K562 (cell line): Measurements from ENCODE around the gene ASF1B. TPM values are rescaled to one million over a fixed set of nuclear protein-coding genes. Genes with fewer than 3 reads are reported as not detected.

ENCODE experiments used
- ADNP ChIP-seq: fragments of 200-800 bp; sonication (Bioruptor generic); IDR thresholded peaks from 2 replicates; pipeline ENCODE4 v1.6.1; 2016; ENCODE audit warnings: missing genetic modification characterization, missing compliant biosample characterization
- ATF7 ChIP-seq: fragments of 450-650 bp; IDR thresholded peaks from 2 replicates; pipeline ENCODE4 v1.7.1; 2014; ENCODE audit warnings: mild to moderate bottlenecking, moderate library complexity
- EP400 ChIP-seq: fragments of 450-650 bp; IDR thresholded peaks from 2 replicates; pipeline ENCODE4 v1.6.1; 2017; ENCODE audit warnings: antibody characterized with exemption, mild to moderate bottlenecking, moderate library complexity
- ESRRA ChIP-seq: fragments of 450-650 bp; IDR thresholded peaks from 2 replicates; pipeline ENCODE4 v1.6.1; 2014; ENCODE audit warnings: low read depth, mild to moderate bottlenecking, moderate library complexity, borderline replicate concordance
- HDAC1 ChIP-seq, 2 experiments: fragments of 450-650 bp; IDR thresholded peaks; 2 replicates each; pipeline ENCODE4 v1.6.1; 2016 to 2017; ENCODE audit warnings: inconsistent platforms in 1 of 2, mild to moderate bottlenecking in 1 of 2, moderate library complexity in 1 of 2
- ILK ChIP-seq: fragments of 450-650 bp; IDR thresholded peaks from 2 replicates; pipeline ENCODE4 v1.6.1; 2016; ENCODE audit warnings: missing genetic modification characterization, low read depth, mild to moderate bottlenecking, missing compliant biosample characterization, moderate library complexity, borderline replicate concordance
- IRF2 ChIP-seq: sonication (generic); formaldehyde crosslinking; IDR thresholded peaks from 2 replicates; pipeline ENCODE4 v1.8.1; 2022; ENCODE audit warnings: mild to moderate bottlenecking, missing genetic modification reagents
- KDM1A ChIP-seq, 2 experiments: fragments of 450-650 bp; IDR thresholded peaks; 2 replicates each; pipeline ENCODE4 v1.6.1; 2016; ENCODE audit warnings: mild to moderate bottlenecking in 2 of 2
- L3MBTL2 ChIP-seq: fragments of 450-650 bp; IDR thresholded peaks from 2 replicates; pipeline ENCODE4 v1.6.1; 2016; ENCODE audit warnings: mild to moderate bottlenecking, moderate library complexity
- MEF2D ChIP-seq: conservative IDR thresholded peaks from 2 replicates; pipeline ENCODE4 v1.6.1; 2016; ENCODE audit warnings: low read depth, missing genetic modification characterization, missing compliant biosample characterization
- MEIS2 ChIP-seq: fragments of 450-650 bp; IDR thresholded peaks from 2 replicates; pipeline ENCODE4 v1.6.1; 2014; ENCODE audit warnings: mild to moderate bottlenecking; ENCODE audit not compliant: partially characterized antibody
- MTA3 ChIP-seq: fragments of 450-650 bp; formaldehyde crosslinking; IDR thresholded peaks from 2 replicates; pipeline ENCODE4 v1.6.1; 2017; ENCODE audit warnings: mild to moderate bottlenecking, borderline replicate concordance
- MYC ChIP-seq, 2 experiments: fragments of 250-450 bp in 1 of 2; sonication (Bioruptor Pico) in 1 of 2; IDR thresholded peaks; 2 replicates each; pipeline versions ENCODE4 v1.5.1 to v1.6.1; 2012 to 2021; ENCODE audit warnings: low read depth in 2 of 2, borderline replicate concordance in 1 of 2, improper control_type of control experiment in 1 of 2, low read length in 1 of 2, mild to moderate bottlenecking in 1 of 2, moderate library complexity in 1 of 2
- NEUROD1 ChIP-seq: fragments of 150-350 bp; IDR thresholded peaks from 2 replicates; pipeline ENCODE4 v1.6.1; 2014; ENCODE audit warnings: borderline replicate concordance, low read length, low read depth; ENCODE audit not compliant: partially characterized antibody
- NRF1 ChIP-seq, 2 experiments: fragments of 450-650 bp; IDR thresholded peaks in 1 of 2; conservative IDR thresholded peaks in 1 of 2; 2 replicates each; pipeline ENCODE4 v1.6.1; 2014; ENCODE audit warnings: mild to moderate bottlenecking in 2 of 2
- PML ChIP-seq: IDR thresholded peaks from 2 replicates; pipeline ENCODE4 v1.6.1; 2012; ENCODE audit warnings: low read length, inconsistent platforms
- PTTG1 ChIP-seq: fragments of 450-650 bp; IDR thresholded peaks from 2 replicates; pipeline ENCODE4 v1.6.1; 2016; ENCODE audit warnings: low read depth, mild to moderate bottlenecking, missing genetic modification characterization, missing compliant biosample characterization
- RBM25 ChIP-seq: fragments of 200-400 bp; formaldehyde crosslinking; IDR thresholded peaks from 2 replicates; pipeline ENCODE4 v1.6.1; 2018; ENCODE audit warnings: low read length, low read depth, moderate library complexity; ENCODE audit not compliant: severe bottlenecking
- SIN3A ChIP-seq, 2 experiments: fragments of 150-350 bp in 1 of 2; IDR thresholded peaks; 2 replicates each; pipeline ENCODE4 v1.6.1; 2011 to 2016; ENCODE audit warnings: borderline replicate concordance in 2 of 2, low read depth in 2 of 2, low read length in 2 of 2, mild to moderate bottlenecking in 2 of 2, moderate library complexity in 2 of 2; ENCODE audit not compliant: control insufficient read depth in 1 of 2
- SMAD4 ChIP-seq: fragments of 250-450 bp; sonication (Bioruptor Pico); conservative IDR thresholded peaks from 2 replicates; pipeline ENCODE4 v1.8.0; 2021; ENCODE audit warnings: inconsistent platforms, mild to moderate bottlenecking, moderate library complexity
- ZBTB33 ChIP-seq: sonication (generic); formaldehyde crosslinking; IDR thresholded peaks from 2 replicates; pipeline ENCODE4 v1.8.1; 2023; ENCODE audit warnings: mild to moderate bottlenecking, missing genetic modification reagents
- ZNF124 ChIP-seq: sonication (generic); formaldehyde crosslinking; IDR thresholded peaks from 2 replicates; pipeline ENCODE4 v1.8.1; 2022; ENCODE audit warnings: missing genetic modification reagents
- ZNF316 ChIP-seq: fragments of 450-650 bp; IDR thresholded peaks from 2 replicates; pipeline ENCODE4 v1.6.1; 2016
- polyA plus RNA-seq, 8 experiments: library from polyadenylated mRNA; depleted of rRNA in 4 of 8; stranded (reverse) in 5 of 8; unstranded in 3 of 8; fragments of >200 nt; fragmentation: Nextera tagmentation in 2 of 8; fragmentation: Illumina TruSeq in 1 of 8; extraction: Ambion mirVana in 2 of 8; extraction: Trizol in 1 of 8; gene quantifications; 2 replicates each; pipeline versions ENCODE4 v1.2.1 to v1.2.3, GENCODE V29; 2011 to 2014; ENCODE audit warnings: inconsistent platforms in 1 of 8, missing spikeins in 1 of 8
- total RNA-seq, 7 experiments: library from RNA; depleted of rRNA in 6 of 7; stranded (reverse); fragments of >200 nt in 6 of 7; fragmentation: Illumina TruSeq in 2 of 7; extraction: Trizol in 2 of 7; gene quantifications; 2 replicates each; pipeline versions ENCODE4 v1.2.1 to v1.2.3, GENCODE V29; 2011 to 2021; ENCODE audit warnings: low replicate concordance in 1 of 7

ASF1B gene
- total and polyA plus RNA-seq, 9 of the 15 experiments (the other 6 are each of a cell fraction or from before 2014, with no cell fraction given): 6.0 to 69.4 (median 53.3) TPM

DNA sequence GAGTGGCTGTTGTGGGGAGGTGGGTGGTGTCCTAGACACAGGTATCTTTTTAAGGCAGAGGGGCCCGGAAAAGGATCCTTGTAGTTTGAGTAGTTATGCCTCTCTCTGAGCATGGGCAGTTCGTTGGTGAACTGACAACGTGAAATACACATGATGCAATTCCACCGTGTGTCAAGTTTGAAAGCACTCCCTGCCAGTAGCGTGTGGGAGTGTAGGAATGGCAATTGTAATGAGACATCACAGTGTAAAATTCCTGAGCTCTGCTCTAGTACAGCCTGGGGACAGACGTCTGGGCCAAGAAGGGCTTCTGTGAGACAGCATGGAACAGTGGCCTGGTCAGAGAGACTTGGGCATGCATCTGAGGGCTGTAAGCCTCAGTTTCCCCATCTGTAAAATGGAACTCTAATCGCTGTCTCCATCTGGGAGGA is 10.4 kb upstream of the ASF1B start (continued):
- TF ChIP-seq EP400 (peak; percentile 66; the same call in 1 of the 2 replicates), SMAD4 (peak; percentile 49; the same call in 1 of the 2 replicates), MEF2D (tag) (no peak), MEIS2 (peak; percentile 45), ZBTB33 (0 out of 2 replicates have a peak, but pooled peaks have one; percentile 19), MTA3 (peak; percentile 18; the same call in 1 of the 2 replicates), ADNP (tag) (peak; percentile 61; the same call in 1 of the 2 replicates), PML (no peak), IRF2 (no peak), ZNF124 (CRISPR knock-in tag) (no peak), L3MBTL2 (peak; percentile 57), ZNF316 (no peak), HDAC1 (IDR thresholded peaks at IDR 0.05) (no peak), ESRRA (no peak), RBM25 (peak; percentile 97), SIN3A (IDR thresholded peaks at IDR 0.05; ENCODE audit: borderline replicate concordance in 2 of 2, control insufficient read depth in 1 of 2, low read depth in 2 of 2, low read length in 2 of 2) (no peak), PTTG1 (tag) (no peak), ILK (tag) (no peak), MYC (IDR thresholded peaks at IDR 0.05; ENCODE audit: low read depth, low read length) (peak; percentile 48; the same call in 1 of the 2 replicates), MYC (CRISPR knock-in tag; IDR thresholded peaks at IDR 0.05; ENCODE audit: borderline replicate concordance, low read depth) (no peak), NRF1 (conservative IDR thresholded peaks at IDR 0.05 in 1 of 2, IDR thresholded peaks at IDR 0.05 in 1 of 2) (peak; percentile 65 to 70), ATF7 (peak; percentile 55; the same call in 1 of the 2 replicates), KDM1A (IDR thresholded peaks at IDR 0.05) (peak; percentile 21 to 57; a peak in 1 of 4 replicates), NEUROD1 (no peak)
